Gastrocnemius medialis (tissue), 4 donors: Measurements from ENCODE around the gene C2CD5. TPM values are rescaled to one million over a fixed set of nuclear protein-coding genes. Genes with fewer than 3 reads are reported as not detected.
A peak's percentile ranks its signal among the peaks of the same experiment; 100 is the strongest.
"Not testable (repeated sequence)": the region's sequence is repeated elsewhere in the genome, so short reads cannot be mapped to it uniquely, and the experiment has no call there.

Experiments used
- ATAC-seq, 2 donors: fragments of 150-250 bp; one replicate each; pipeline ENCODE4 v1.9.1; 2016
- DNase-seq, 2 donors: peaks; one replicate each; pipeline ENCODE4 v3.0.0-alpha.2; 2019
- H3K27ac ChIP-seq, 4 donors: fragments of 200-600 bp; sonication (generic); 1 replicate in 1 of 4; 2 replicates in 3 of 4; pipeline ENCODE4 v1.5.1; 2016 to 2018; ENCODE audit warnings: mild to moderate bottlenecking in 2 of 4, moderate library complexity in 1 of 4
- H3K27me3 ChIP-seq, 3 donors: fragments of 200-600 bp; sonication (generic) in 2 of 3; 1 replicate in 1 of 3; 2 replicates in 2 of 3; pipeline versions ENCODE4 v1.5.1 to v1.6.0; 2016 to 2019; ENCODE audit warnings: mild to moderate bottlenecking in 1 of 3, moderate library complexity in 1 of 3
- H3K36me3 ChIP-seq, 2 donors: fragments of 200-600 bp; sonication (generic) in 1 of 2; one replicate each; pipeline ENCODE4 v1.5.1; 2017 to 2018
- H3K4me1 ChIP-seq, 2 donors: fragments of 200-600 bp; sonication (generic) in 1 of 2; one replicate each; pipeline ENCODE4 v1.5.1; 2016 to 2017; ENCODE audit warnings: mild to moderate bottlenecking in 2 of 2
- H3K4me3 ChIP-seq, 4 donors: fragments of 200-600 bp; sonication (generic) in 3 of 4; 1 replicate in 1 of 4; 2 replicates in 3 of 4; pipeline ENCODE4 v1.5.1; 2016 to 2019; ENCODE audit warnings: mild to moderate bottlenecking in 2 of 4
- H3K9me3 ChIP-seq, 3 donors: fragments of 200-600 bp; sonication (generic) in 2 of 3; 1 replicate in 1 of 3; 2 replicates in 2 of 3; pipeline ENCODE4 v1.5.1; 2016 to 2019
- CTCF ChIP-seq, 5 experiments: fragments of 450-650 bp in 3 of 5; fragments of 200-600 bp in 2 of 5; sonication (generic) in 2 of 5; IDR thresholded peaks in 4 of 5; conservative IDR thresholded peaks in 1 of 5; 1 replicate in 4 of 5; 2 replicates in 1 of 5; pipeline ENCODE4 v1.5.1; 2016 to 2019; ENCODE audit warnings: antibody characterized with exemption in 5 of 5, mild to moderate bottlenecking in 3 of 5, moderate library complexity in 3 of 5
- POLR2A ChIP-seq, 2 donors: fragments of 450-650 bp; IDR thresholded peaks; one replicate each; pipeline ENCODE4 v1.6.1; 2017; ENCODE audit warnings: antibody characterized with exemption in 2 of 2, mild to moderate bottlenecking in 2 of 2, moderate library complexity in 2 of 2
- in situ Hi-C, 4 donors: fragments of 200-750 bp; cut with MboI; loops; one replicate each; pipeline versions ENCODE4 v1.15.0 to v1.8.0; 2017; ENCODE audit warnings: low sequenced_read_pairs in 4 of 4
- intact Hi-C: fragments of 100-400 bp; cut with DNase I; formaldehyde crosslinking; loops from one replicate; pipeline ENCODE4 v1.15.1; 2023; ENCODE audit warnings: low total_unique reads
- total RNA-seq, 4 donors: library from RNA; depleted of rRNA; stranded (reverse); fragments of >200 nt; gene quantifications; one replicate each; pipeline versions ENCODE4 v1.1.0 to v1.2.3, GENCODE V29; 2016

The C2CD5 gene
- total RNA-seq, 4 donors from 2014 or later, result 5.3 to 9.4 (median 6.9) TPM

- no peak overlapping the region for H3K4me3 ChIP-seq
- intact Hi-C loops, result no loop called here
- no peak for ATAC-seq
Observed at GRCh38 chr12:22569253-22569652, 24.9 kb upstream of the C2CD5 start.

GRCh38 chr12:22562036-22563028 is 18.0 kb upstream of the C2CD5 start:
- Histone ChIP-seq H3K9me3 (no peaks in the 10 kb centered on the region), H3K27ac (no peak overlapping the region), H3K4me1 (no peaks in the 10 kb centered on the region), H3K36me3 (no peaks in the 10 kb centered on the region), H3K4me3 (no peak overlapping the region), H3K27me3 (no peaks in the 10 kb centered on the region)
- no peak for ATAC-seq
- TF ChIP-seq CTCF (IDR thresholded peaks at IDR 0.05 in 4 of 5, conservative IDR thresholded peaks at IDR 0.05 in 1 of 5) (no peak), POLR2A (IDR thresholded peaks at IDR 0.05) (no peak)
- no peak for DNase-seq
- intact Hi-C loops, result no loop called here
- in situ Hi-C loops, result no loop called here

More at GRCh38 chr12:22569253-22569652, 24.9 kb upstream of the C2CD5 start:
- TF ChIP-seq CTCF (IDR thresholded peaks at IDR 0.05 in 4 of 5, conservative IDR thresholded peaks at IDR 0.05 in 1 of 5) (no peak), POLR2A (IDR thresholded peaks at IDR 0.05) (no peak)
- no peaks in the 10 kb centered on the region for H3K27me3 ChIP-seq
- no peak for DNase-seq
- no peaks in the 10 kb centered on the region for H3K4me1 ChIP-seq
- H3K36me3 ChIP-seq, result no peaks in the 10 kb centered on the region
- in situ Hi-C loops, result no loop called here
- H3K27ac ChIP-seq, result no peak overlapping the region
- H3K9me3 ChIP-seq, result no peaks in the 10 kb centered on the region

GRCh38 chr12:22554750-22555149 is 10.4 kb upstream of the C2CD5 start:
- H3K9me3 ChIP-seq, H3K27me3 ChIP-seq, H3K27ac ChIP-seq, H3K4me3 ChIP-seq, H3K4me1 ChIP-seq, intact Hi-C loops, in situ Hi-C loops, DNase-seq, ATAC-seq, H3K36me3 ChIP-seq: not testable (repeated sequence)

- H3K27ac ChIP-seq, result no peak overlapping the region
- no peaks in the 10 kb centered on the region for H3K9me3 ChIP-seq
- no peaks in the 10 kb centered on the region for H3K27me3 ChIP-seq
- no peak for ATAC-seq
- no peaks in the 10 kb centered on the region for H3K4me1 ChIP-seq
- no peak for TF ChIP-seq CTCF (IDR thresholded peaks at IDR 0.05 in 4 of 5, conservative IDR thresholded peaks at IDR 0.05 in 1 of 5)
- no peak for TF ChIP-seq POLR2A (IDR thresholded peaks at IDR 0.05)
- in situ Hi-C loops, result no loop called here
- intact Hi-C loops, result no loop called here
- H3K36me3 ChIP-seq, result no peaks in the 10 kb centered on the region
- no peak overlapping the region for H3K4me3 ChIP-seq
- no peak for DNase-seq
Observed at GRCh38 chr12:22551624-22552023, 7.3 kb upstream of the C2CD5 start.

- no peak for TF ChIP-seq POLR2A (IDR thresholded peaks at IDR 0.05)
- no peak for TF ChIP-seq CTCF (IDR thresholded peaks at IDR 0.05 in 4 of 5, conservative IDR thresholded peaks at IDR 0.05 in 1 of 5)
- DNase-seq (no peak), ATAC-seq (no peak)
- no peaks in the 10 kb centered on the region for H3K9me3 ChIP-seq
- in situ Hi-C loops, result loop anchor here in 1 of 4 donors (10.0 kb wide), 1 partner anchor 80 kb away; the partner anchor contains the start of gene ETNK1
- H3K27ac ChIP-seq, result peak overlapping the region in 1 of 4 donors; percentile 93
- H3K27me3 ChIP-seq, result no peaks in the 10 kb centered on the region
- intact Hi-C loops, result loop anchor here (10.0 kb wide), 1 partner anchor 500 kb away; the partner anchor contains the start of gene CMAS
- peaks cover 12 to 20% of the 10 kb centered on the region in 2 donors for H3K4me1 ChIP-seq
- no peaks in the 10 kb centered on the region for H3K36me3 ChIP-seq
- H3K4me3 ChIP-seq, result no peak overlapping the region
Observed at GRCh38 chr12:22545255-22545654, 913 bp upstream of the C2CD5 start.
